HG02870 (cell line): ENCODE results near the gene NHLRC4.
A peak's percentile ranks its signal among the peaks of the same experiment; 100 is the strongest.

Experiments used
- ATAC-seq: cut with Tn5 transposase; IDR thresholded peaks from one replicate; pipeline ENCODE4 v1.9.1; 2021; ENCODE audit warnings: mild to moderate bottlenecking, moderate library complexity; ENCODE audit not compliant: unreplicated experiment

Gene NHLRC4

DNA sequence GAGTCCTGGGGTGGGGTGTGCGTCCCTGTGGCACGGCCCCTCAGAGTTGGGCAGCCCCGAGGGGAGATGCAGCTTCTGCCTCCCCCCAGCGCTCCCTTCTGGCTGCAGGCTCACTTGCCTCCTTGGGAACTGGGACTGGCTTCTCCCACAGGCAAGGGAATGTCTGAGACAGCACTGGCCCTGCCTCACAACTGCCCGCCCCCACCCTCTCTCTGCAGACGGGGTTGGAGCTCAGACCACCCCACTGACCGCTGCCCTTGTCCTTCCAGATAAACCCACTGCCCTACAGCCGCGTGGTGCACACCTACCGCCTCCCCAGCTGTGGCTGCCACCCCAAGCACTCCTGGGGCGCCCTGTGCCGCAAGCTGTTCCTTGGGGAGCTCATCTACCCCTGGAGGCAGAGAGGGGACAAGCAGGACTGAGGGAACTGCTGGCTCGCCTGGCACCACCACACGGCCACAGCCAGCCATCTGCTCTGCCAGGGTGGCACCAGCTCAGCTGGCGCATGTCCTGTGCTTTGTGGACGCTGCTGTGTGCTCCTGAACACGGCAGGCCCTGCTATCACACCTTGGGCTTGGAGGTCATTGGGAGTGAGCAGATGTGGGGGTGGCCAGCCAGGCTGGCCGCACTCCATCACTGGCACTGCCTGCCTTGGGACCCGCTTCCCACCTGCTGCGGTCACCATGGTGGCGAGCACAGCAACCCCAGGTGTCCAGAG lies 16.0 kb downstream of the NHLRC4 start:
- no peak for ATAC-seq

DNA sequence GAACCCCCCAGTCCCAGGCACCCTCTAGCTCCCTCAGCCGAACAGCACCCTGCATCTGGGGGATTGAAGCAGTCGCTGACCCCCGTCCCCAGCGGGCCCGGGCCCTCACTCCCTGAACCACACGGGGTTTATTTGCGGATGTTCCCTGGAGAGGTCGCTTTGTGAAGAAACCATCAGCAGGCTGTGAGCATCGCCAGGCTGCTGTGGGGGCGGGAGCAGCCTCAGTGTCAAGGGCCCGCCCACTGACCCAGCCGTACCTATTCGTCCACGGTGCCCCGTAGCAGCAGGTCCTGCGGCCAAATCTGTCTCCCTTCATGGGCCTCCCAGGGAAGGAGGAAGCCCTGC lies 16.6 kb downstream of the NHLRC4 start:
- no peak for ATAC-seq

DNA sequence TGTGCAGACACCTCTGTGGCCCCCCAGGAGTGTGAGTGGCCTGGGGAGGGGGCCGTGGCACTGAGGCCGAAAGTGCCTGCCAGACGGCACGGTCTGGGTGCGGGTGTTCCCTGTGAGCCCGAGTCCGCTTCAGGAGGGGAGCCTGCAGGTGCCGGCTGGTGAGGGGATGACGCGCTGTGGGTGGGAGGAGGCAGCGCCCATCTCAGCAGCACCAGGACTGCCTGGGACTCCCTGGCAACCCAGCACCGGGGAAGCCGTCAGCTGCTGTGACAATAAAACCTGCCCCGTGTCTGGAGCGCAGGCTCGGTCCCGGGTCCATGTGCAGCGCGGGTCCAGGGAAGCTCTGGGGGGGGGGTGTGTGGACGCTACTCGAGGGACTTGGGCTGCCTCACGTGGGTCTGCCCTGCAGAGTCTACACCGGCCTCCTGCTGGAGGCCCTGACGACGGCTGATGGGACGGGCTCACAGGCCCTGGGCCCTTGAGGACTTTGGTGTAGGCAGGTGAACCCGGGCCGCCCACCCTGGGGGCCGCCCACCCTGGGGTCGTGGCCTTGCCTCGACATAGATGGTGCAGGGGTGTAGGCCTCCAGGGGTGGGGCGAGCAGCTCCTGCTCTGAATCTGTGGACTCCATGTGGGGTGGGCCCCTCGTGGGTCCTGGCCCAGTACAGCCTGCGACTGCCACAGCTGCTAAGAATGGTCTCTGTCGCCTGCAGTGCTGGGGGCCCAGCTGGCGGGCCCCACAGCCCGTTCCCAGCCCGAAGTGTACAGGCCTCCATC lies 17.2 kb downstream of the NHLRC4 start:
- no peak for ATAC-seq

DNA sequence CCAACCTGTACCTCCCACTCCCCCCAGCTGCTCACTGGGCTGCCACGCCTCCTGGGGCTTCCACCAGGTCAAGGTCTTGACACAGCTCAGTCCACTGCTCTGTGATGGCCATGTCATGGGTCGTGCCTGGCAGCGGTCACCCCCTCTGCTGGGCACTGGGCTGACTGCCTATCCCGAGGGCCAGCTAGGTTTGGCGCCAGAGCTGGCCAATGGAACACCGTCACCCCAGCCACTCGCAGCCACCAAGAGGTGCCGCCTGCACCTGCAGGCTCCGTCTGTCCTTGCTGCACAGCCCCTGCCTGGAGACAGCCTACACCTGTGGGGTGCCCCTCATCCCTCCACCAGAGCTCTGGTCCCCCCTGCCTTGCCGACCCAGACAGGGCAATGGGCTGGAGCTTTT lies 18.5 kb downstream of the NHLRC4 start:
- no peak for ATAC-seq

DNA sequence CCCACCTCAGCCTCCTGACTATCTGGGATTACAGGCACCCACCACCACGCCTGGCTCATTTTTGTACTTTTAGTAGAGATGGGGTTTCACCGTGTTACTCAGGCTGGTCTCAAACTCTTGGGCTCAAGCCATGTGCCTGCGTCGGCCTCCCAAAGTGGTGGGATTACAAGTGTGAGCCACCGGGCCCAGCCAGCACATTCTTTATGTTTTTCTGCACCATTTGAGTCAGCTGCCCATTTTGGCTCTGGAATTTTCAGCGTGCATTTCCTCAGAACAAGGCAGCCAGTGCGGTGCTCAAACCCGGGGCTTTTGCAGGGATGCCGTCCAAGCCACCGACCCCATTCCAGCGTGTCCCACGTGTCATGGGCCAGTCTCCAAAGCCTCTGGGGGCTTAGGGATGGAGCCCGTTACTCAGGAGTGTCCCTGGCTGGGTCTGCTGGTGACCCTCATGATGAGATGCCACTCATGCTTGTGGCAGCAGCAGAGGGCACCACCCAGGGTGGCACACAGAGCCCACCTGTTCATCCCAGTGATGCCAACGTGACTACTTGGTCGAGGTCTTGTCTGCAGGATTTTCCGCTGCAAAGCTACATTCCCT lies 19.3 kb downstream of the NHLRC4 start:
- ATAC-seq, result no peak

DNA sequence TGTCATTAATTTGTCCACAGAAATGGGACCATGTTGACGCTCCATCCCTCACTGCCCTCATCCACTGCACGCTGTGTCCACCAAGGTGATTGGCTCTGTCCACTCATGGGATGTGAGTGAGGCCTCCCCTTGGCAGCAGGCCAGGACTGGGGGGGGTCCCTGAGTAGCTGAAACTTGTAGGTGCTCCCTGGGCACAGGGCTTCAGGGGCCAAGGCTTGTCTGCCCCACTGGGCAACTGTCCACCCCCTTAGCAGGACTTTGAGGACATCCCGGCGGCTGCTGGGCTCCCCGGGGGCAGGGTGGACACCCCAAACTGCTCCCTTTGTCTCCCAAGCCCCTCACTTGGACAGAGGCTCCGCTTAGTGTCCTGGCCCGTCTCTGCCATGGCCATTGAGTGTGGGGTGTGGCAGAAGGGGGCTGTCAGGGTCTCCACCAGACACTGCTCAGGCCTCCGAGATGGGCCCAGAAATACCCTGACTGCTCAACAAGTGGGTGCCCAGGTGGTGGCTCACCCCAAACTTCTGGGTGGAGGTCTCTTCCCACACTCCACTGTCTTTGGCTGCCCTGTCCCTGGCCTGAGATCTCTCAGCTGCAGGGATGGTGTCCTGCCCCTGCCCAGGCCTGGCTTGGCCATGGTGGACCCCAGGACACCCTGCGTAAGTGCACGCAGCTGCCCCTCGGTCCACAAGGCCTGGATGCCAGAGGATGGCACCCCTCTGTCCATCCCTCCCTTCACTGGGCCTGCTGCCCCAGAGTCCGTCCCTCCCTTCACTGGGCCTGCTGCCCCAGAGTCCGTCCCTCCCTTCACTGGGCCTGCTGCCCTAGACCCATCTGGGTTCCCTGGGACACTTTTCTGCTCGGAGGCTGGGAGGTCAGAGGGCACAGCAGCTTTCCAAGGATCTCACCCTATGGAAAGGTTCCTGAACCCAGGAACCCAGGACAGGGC lies 20.1 kb downstream of the NHLRC4 start:
- ATAC-seq, result no peak

DNA sequence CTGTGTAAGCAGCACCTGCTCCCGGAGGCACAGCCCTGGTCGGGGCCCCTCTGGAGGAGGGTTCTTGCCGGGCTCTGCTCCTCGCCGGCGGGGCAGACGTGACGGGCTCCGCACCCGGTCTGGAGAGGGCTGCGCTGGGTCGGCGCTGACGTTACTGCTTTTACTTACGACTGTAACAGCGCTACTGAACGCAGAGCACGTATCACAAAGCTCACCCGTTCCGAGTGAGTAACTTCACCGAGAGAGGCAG lies 21.8 kb downstream of the NHLRC4 start:
- peak; percentile 12 for ATAC-seq

DNA sequence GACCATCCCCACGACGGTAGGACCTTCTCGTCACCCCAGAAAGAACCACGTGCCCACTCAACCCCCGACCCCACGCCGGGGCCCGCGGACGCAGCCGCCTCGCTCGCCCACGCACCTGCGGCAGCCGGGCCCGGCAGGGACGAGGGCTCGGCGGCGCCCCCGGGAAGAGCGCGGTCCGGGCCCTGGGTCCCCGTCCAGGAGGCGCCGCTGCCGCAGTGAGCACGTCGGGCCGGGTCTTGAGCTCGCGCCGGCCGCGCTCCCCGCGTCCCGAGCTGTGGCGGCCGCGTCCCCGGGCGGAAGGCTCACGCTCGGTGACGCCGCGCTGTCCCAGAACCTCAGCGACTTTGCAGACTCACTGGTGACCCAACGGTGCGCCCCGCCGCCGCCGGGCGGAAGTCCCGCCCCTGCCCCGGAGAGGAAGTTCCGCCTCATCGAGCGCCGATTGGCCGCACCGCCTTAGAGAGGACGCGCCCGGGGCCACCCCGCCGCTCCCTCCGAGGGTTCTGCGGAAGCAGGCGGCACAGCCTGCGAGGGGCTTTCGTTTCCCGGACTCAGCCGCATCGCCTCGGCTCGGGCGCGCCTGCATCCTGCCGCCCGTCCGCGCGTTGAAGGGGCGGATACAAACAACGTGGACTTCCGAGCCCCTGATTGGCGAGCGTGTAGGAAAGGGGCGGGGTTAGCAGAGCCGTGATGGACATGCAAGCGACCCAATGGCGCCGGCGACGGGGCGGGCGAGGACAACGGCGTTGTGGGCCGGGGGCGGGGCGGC lies 22.3 kb downstream of the NHLRC4 start:
- peak; percentile 75 for ATAC-seq

DNA sequence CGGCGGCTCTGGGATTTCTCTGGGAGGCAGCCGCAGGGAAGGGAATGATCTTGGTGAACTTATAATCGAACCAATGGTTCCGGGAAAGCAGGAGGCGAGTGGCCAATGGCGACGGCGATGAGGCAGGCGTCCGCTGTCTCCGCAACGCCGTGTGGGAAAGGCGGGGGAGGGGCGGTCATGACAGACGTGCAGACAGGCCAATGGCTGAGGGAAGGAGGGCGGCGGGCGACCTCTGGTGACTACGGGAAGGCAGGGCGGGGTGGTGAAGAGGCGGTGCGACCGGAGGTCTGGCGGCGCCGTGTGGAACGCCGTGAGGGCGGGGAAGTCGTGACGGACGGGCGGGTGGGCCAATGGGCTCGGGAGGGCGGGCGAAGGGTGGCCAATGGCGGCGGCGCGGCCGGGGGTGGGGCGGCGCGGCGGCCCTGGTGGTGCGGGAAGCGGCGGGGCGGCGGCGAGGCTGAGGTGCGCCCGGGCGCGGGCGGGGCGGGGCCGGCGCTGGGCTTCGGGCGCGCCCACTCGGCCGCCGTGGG lies 22.9 kb downstream of the NHLRC4 start, which contains the start of gene RAB40C:
RAB40C (plus strand) TSS at position 409 of the 530 bp plus-strand sequence. CDS start 226 bp downstream, outside the sequence.
- ATAC-seq, result peak; percentile 70

DNA sequence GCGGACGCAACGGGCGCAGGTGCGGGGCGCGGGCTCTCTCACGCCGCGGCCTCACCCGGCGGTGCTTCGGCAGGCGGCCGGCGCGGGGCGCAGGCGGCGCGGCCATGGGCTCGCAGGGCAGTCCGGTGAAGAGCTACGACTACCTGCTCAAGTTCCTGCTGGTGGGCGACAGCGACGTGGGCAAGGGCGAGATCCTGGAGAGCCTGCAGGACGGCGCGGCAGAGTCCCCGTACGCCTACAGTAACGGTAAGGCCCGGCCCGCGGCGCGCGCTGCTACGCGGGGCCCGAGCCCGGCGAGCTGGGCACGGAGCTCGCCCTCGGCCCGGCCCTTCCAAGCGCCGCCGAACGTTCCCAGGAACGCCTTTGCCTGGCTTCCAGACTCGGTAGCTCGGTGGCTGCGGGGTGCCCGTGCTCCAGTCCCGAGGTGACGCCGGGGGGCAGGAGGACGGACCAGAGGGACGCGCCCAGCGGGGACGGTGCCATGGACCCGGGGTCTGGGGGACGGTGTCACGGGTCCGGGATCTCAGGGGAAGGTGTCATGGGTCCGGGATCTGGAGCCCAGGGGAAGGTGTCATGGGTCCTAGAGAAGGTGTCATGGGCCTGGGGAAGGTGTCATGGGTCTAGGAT lies 23.5 kb downstream of the NHLRC4 start:
- no peak for ATAC-seq

DNA sequence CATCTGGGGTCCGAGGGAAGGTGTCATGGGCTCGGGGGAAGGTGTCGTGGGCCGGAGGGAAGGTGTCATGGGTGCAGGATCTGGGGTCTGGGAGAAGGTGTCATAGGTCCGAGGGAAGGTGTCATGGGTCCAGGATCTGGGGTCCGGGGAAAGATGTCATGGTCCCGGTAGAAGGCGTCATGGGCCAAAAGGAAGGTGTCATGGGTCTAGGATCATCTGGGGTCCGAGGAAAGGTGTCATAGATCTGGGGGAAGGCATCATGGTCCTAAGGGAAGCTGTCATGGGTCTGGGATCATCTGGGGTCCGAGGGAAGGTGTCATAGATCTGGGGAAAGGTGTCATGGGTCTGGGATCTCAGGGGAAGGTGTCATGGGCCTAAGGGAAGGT lies 24.0 kb downstream of the NHLRC4 start:
- no peak for ATAC-seq

DNA sequence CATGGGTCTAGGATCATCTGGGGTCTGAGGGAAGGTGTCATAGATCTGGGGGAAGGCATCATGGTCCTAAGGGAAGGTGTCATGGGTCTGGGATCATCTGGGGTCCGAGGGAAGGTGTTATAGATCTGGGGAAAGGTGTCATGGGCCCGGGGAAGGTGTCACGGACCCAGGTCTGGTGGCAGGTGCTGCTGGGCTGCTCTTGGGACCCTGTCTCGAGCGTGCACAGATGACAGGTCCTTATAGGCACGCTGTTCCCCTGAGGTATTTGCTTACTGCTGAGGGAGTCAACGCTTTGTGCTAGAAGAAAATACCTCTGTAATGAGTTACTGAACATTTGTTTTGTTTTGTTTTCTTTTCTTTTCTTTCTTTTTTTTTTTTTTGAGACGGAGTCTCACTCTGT lies 24.4 kb downstream of the NHLRC4 start:
- ATAC-seq, result no peak

DNA sequence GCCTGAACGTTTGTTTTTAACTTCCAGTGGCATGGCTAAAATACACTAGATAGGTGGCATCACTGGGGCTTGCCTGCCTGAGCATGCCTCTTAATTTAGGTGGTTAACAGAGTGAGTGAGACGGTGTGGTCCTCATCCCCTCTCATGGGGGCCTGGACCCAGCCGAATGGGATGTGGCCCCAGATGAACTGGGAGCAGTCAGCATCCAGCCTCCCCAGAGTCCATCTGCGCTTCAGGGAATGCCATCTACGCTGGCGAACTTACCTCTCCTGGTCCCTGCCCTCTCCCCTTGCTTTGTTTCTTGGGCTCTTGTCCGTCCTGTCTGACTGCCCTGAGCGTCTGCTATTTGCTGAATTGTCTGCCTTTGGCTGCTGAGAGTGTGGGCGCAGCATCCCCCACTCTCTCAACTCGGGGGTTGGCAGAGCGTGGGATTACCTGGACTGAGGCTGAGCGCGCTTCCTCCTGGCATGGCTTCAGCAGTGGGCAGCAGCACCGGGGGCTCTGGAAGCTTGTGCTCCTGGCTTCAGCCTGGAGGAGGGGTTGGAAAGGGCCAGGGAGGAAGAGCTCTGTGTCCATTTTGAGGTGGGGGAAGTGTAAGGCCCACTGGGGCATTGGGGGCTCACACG lies 25.2 kb downstream of the NHLRC4 start:
- no peak for ATAC-seq

DNA sequence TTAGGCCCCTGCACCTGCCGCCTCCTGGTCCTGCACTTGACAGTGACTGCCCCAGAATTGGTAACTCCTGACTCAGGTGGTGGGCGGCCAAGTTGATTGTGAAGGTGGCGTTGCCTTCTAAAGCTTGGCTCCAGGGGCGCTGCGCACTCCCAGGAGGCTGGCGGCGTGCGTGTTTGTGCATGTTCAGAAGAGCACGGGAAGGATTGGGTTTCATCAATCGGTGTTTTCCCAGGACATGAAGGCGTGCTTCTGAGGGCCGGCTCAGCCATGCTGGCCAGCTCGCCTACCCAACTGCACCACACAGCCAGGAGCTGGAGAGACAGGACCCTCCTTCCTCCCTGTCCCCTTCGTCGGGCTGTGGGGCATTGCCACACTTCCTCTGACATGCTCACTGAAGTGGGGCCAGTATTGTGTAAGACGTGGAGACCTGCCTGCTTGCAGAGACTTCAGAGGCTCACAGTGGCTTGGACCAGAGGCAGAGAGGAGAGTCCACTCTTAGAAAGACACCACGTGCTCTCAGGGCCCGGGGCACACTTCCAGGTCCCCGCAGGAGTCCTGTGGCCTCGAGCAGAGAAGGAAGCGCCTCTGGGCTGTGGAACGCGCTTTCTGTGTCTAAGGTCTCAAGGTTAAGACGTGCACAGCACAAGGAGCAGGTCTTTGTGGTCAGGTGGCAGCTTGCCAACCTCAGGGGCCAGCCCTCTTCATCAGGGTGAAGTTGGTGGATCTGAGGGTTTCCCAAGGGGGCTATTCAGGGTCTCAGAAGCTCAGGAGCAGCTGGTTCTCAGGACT lies 25.9 kb downstream of the NHLRC4 start:
- ATAC-seq, result no peak

DNA sequence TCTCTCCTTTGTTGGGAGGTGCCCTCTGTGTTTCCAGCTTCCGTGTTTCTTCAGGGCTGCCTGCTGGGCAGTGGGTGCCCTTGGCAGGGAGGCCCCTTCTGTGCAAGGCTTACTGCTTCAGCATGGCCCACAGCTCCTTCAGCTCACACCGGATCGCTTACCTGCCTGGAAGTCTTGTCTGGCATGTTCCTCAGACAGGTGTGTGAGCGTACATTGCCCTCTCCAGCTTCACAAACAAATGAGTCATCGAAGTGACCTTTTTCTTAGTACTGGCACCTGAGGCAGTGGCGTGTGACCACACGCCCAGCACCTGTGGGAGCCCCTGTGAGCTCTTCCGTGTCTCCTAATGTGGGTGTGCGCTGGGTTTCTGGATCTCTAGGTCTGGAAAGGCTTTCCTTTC lies 26.6 kb downstream of the NHLRC4 start:
- ATAC-seq, result no peak

DNA sequence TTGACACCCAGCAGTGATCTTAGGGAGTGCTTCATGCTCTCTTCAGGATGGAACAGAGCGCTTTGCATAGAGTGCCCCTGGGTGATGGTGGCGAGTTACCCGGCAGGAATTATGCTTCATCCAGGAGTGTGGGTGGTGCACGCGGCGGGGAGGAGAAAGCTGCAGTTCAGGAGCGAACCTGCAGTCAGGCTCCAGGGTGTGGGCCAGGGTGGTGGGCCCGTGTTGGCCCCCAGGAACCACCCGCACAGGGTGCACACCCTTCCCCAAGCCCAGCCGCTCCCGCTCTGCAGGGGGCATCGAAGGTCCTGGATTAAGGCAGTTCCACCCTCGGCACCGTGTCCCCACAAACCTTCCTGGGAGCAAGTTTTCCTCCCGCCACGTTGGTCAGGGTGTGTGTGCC lies 27.0 kb downstream of the NHLRC4 start:
- no peak for ATAC-seq

DNA sequence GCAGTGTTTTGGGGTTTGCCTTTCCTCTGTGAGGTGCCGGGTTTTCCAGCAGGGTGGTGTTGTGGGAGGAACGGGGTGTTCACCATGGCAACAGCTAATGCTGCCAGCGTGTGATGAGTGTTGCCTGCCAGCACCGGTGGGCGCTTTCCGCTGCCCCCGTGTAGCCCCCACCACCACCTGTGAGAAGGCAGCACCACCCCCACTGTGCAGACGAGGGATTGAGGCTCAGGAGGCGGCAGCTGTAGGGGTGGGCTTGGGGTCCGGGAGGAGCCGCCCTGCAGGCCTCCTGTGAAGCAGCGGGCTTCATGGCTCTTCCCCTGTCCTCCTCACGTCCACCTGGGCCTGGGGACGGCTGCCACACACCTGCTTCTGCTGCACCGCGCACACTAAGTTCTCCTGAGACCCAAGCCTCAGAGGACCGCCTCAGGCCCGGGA lies 28.3 kb downstream of the NHLRC4 start:
- no peak for ATAC-seq

DNA sequence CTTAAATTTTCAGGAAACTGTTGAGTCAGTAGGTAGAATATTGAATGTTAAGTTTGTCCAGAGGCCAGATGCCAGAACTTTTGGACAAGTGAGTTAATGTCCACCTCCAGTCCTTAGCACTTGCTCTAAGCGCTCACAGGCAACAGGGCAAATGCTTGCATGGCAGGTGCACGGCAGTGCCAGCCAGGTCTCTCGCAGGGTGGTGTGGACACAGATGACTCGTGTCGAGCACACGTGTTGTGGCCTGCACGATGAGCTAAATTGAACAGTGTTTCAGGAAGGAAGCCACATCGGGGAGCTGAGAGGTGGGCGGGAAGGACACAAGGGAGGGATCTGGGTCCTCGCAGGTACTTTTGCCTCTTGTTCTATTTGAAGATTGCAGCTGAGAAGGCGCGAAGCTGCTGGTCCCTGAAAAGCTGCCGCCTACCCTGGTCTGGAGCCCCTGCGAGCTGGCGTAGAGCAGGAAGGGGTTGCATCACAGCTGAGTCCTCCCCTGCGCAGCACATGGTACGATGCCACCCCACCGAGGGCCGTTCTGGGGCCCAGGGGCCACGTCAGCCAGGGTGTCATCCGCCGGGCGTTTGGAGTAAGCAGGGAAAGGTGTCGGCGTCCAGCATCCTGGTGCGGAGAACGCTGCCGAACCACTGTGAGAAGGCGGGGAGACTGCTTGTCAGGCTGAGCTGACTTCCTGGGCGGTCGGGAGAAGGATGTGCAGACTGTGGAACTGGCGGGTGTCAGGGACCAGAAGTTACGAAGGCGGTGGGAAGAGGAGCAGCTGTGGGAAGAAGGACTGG lies 29.3 kb downstream of the NHLRC4 start:
- ATAC-seq, result no peak
